HuH-7.5 (cell line): ENCODE data around the gene CXCL12.

Source experiments
- DNase-seq: peaks from one replicate; pipeline ENCODE4 v3.0.0; 2011; ENCODE audit warnings: low spot score

CXCL12 gene

DNA sequence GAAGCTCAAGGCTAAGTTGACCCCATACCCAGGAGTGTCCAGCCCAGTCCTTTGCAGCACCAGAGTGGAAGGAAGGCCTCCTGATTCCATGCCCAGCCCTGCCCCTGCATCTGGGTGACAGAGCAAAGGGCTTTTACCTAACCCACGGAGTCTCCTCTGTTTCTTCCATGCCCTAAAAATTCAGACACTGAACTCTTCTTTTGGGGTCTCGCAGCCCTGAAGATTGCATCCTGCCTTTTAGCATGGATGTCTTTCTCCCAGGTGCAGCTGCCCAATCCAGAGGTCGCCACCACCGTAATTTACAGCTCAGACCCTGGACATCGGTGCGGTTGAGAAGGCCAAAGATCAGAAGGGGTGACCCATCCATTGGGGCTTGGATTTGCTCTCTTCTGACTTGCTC lies 50.8 kb downstream of the CXCL12 start:
- no peak for DNase-seq

DNA sequence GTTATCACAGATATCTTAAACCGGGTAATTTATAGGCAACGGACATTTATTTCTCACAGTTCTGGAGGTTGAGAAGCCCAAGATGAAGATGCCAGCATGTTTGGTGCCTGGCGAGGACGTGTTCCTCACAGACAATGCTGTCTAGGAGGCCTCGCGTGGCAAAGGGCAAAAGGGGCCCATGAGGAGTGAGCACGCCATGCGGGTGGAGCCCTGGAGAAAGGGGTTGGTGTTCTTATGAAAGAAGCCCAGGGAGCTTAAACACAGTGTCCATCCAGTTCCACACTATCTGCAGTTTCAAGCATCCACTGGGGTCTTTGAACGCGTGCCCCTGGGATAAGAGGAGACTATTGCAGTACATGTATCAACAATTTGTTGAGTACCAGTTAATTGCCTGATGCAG lies 51.4 kb downstream of the CXCL12 start:
- DNase-seq, result no peak

DNA sequence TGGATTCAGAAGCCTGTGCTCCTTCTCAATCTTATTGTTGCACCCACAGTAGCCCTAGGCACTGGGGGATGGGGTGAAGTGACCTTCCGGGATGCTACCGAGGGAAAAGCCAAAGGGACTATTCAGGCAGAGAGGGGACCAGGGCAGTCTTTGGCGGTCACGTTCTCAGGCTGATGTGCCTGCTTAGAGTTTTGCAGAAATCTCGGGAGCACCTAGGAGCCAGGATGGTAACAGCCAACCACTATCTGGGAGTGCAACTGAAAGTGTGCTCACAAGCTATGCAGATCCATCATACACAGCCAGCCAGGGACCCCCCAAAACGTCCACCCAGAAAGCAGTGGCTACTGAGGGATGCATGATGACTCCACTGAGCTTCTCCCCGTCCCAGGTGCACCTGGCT lies 52.4 kb downstream of the CXCL12 start:
- no peak for DNase-seq

DNA sequence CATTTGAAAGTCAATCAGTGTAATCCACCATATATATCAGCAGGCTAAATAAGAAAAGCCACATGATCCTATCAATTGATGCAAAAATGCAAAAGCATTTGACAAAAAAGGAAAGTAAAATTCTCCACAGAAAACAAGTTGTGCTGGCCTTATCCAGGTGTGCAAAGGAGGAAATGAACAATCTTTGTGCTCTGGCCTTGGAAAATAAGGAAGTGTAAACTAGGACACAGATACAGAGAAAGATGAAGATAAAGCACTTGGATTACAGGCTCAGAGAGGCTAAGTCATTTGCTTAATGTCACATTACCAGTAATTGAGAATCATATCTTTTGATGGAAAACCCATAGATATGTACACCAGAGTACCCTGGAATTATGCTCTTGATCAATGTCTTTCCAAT lies 54.5 kb downstream of the CXCL12 start:
- no peak for DNase-seq

GRCh38 chr10:44327461-44327860 lies 57.4 kb downstream of the CXCL12 start:
- DNase-seq, result no peak
